Vagina (tissue), 2 donors: ENCODE results near the gene GTF3C2. TPM values are rescaled to one million over a fixed set of nuclear protein-coding genes. Genes with fewer than 3 reads are reported as not detected.
A peak's percentile ranks its signal among the peaks of the same experiment; 100 is the strongest.

ENCODE experiments used
- DNase-seq, 2 donors: peaks; one replicate each; pipeline ENCODE4 v3.0.0-alpha.2; 2017; ENCODE audit errors: extremely low spot score in 2 of 2
- H3K27ac ChIP-seq: fragments of 200-600 bp; sonication (generic); one replicate; pipeline ENCODE4 v1.5.1; 2019
- H3K27me3 ChIP-seq: fragments of 200-600 bp; sonication (generic); one replicate; pipeline ENCODE4 v1.5.1; 2019
- H3K36me3 ChIP-seq, 2 donors: fragments of 200-600 bp; sonication (generic); one replicate each; pipeline ENCODE4 v1.5.1; 2017 to 2019
- H3K4me1 ChIP-seq: fragments of 200-600 bp; sonication (generic); one replicate; pipeline ENCODE4 v1.5.1; 2019
- H3K4me3 ChIP-seq, 2 donors: fragments of 200-600 bp; sonication (generic); 1 replicate in 1 of 2; 2 replicates in 1 of 2; pipeline ENCODE4 v1.5.1; 2016 to 2019
- H3K9me3 ChIP-seq: fragments of 200-600 bp; sonication (generic); one replicate; pipeline ENCODE4 v1.5.1; 2019
- CTCF ChIP-seq, 3 experiments: fragments of 450-650 bp in 2 of 3; fragments of 200-600 bp in 1 of 3; sonication (generic) in 1 of 3; IDR thresholded peaks; one replicate each; pipeline ENCODE4 v1.5.1; 2017 to 2019; ENCODE audit warnings: antibody characterized with exemption in 3 of 3, mild to moderate bottlenecking in 2 of 3, moderate library complexity in 2 of 3
- POLR2A ChIP-seq, 2 donors: fragments of 450-650 bp; IDR thresholded peaks; one replicate each; pipeline ENCODE4 v1.6.1; 2017; ENCODE audit warnings: antibody characterized with exemption in 2 of 2, mild to moderate bottlenecking in 2 of 2, moderate library complexity in 2 of 2
- POLR2AphosphoS5 ChIP-seq, 2 donors: sonication (generic); formaldehyde crosslinking; IDR thresholded peaks; one replicate each; pipeline ENCODE4 v1.9.0; 2017; ENCODE audit warnings: antibody characterized with exemption in 2 of 2, mild to moderate bottlenecking in 2 of 2, low read depth in 1 of 2; ENCODE audit not compliant: insufficient read depth in 1 of 2
- intact Hi-C: fragments of 100-400 bp; cut with DNase I; formaldehyde crosslinking; loops from one replicate; pipeline ENCODE4 v1.15.1; 2023
- total RNA-seq: library from RNA; depleted of rRNA; stranded (reverse); fragments of >200 nt; gene quantifications from one replicate; pipeline ENCODE4 v1.2.3, GENCODE V29; 2016

GTF3C2 gene
- total RNA-seq, 1 donor from 2014 or later: 67.5 TPM

- TF ChIP-seq CTCF (IDR thresholded peaks at IDR 0.05) (no peak), POLR2AphosphoS5 (IDR thresholded peaks at IDR 0.05; ENCODE audit: insufficient read depth in 1 of 2, low read depth in 1 of 2) (no peak)
- no peaks in the 10 kb centered on the region for H3K4me1 ChIP-seq
- no peaks in the 10 kb centered on the region for H3K27me3 ChIP-seq
- no peak overlapping the region for H3K27ac ChIP-seq
- H3K9me3 ChIP-seq: no peaks in the 10 kb centered on the region
- no peak for DNase-seq
- intact Hi-C loops: no loop called here
- no peak overlapping the region for H3K4me3 ChIP-seq
- H3K36me3 ChIP-seq: no peaks in the 10 kb centered on the region
Measured at GRCh38 chr2:27296481-27296880, 60.1 kb downstream of the GTF3C2 start.

GRCh38 chr2:27294928-27295327, 61.6 kb downstream of the GTF3C2 start:
- DNase-seq: no peak
- Histone ChIP-seq H3K9me3 (no peaks in the 10 kb centered on the region), H3K36me3 (no peaks in the 10 kb centered on the region), H3K27me3 (no peaks in the 10 kb centered on the region), H3K4me1 (no peaks in the 10 kb centered on the region), H3K4me3 (no peak overlapping the region), H3K27ac (no peak overlapping the region)
- intact Hi-C loops: no loop called here
- no peak for TF ChIP-seq POLR2A (IDR thresholded peaks at IDR 0.05)
- TF ChIP-seq POLR2AphosphoS5 (IDR thresholded peaks at IDR 0.05; ENCODE audit: insufficient read depth in 1 of 2, low read depth in 1 of 2): no peak
- no peak for TF ChIP-seq CTCF (IDR thresholded peaks at IDR 0.05)

- no peak overlapping the region for H3K27ac ChIP-seq
- no peaks in the 10 kb centered on the region for H3K36me3 ChIP-seq
- H3K4me3 ChIP-seq: no peak overlapping the region
- TF ChIP-seq POLR2A (IDR thresholded peaks at IDR 0.05) (no peak), POLR2AphosphoS5 (IDR thresholded peaks at IDR 0.05; ENCODE audit: insufficient read depth in 1 of 2, low read depth in 1 of 2) (no peak), CTCF (IDR thresholded peaks at IDR 0.05) (no peak)
- H3K4me1 ChIP-seq: no peaks in the 10 kb centered on the region
- no peaks in the 10 kb centered on the region for H3K27me3 ChIP-seq
- no peak for DNase-seq
- intact Hi-C loops: no loop called here
- no peaks in the 10 kb centered on the region for H3K9me3 ChIP-seq
Measured at GRCh38 chr2:27291865-27292264, 64.7 kb downstream of the GTF3C2 start.

- Histone ChIP-seq H3K4me3 (no peak overlapping the region), H3K4me1 (no peaks in the 10 kb centered on the region), H3K9me3 (no peaks in the 10 kb centered on the region), H3K27me3 (no peaks in the 10 kb centered on the region), H3K36me3 (no peaks in the 10 kb centered on the region), H3K27ac (no peak overlapping the region)
- intact Hi-C loops: no loop called here
- TF ChIP-seq POLR2AphosphoS5 (IDR thresholded peaks at IDR 0.05; ENCODE audit: insufficient read depth in 1 of 2, low read depth in 1 of 2): no peak
- TF ChIP-seq CTCF (IDR thresholded peaks at IDR 0.05): no peak
- TF ChIP-seq POLR2A (IDR thresholded peaks at IDR 0.05): no peak
- no peak for DNase-seq
Measured at GRCh38 chr2:27290549-27290948, 66.0 kb downstream of the GTF3C2 start.

- intact Hi-C loops: no loop called here
- H3K27me3 ChIP-seq: no peaks in the 10 kb centered on the region
- H3K4me1 ChIP-seq: no peaks in the 10 kb centered on the region
- DNase-seq: no peak
- TF ChIP-seq POLR2AphosphoS5 (IDR thresholded peaks at IDR 0.05; ENCODE audit: insufficient read depth in 1 of 2, low read depth in 1 of 2) (peak in 1 of 2 donors; percentile 49), CTCF (IDR thresholded peaks at IDR 0.05) (no peak)
- no peaks in the 10 kb centered on the region for H3K9me3 ChIP-seq
- H3K36me3 ChIP-seq: no peaks in the 10 kb centered on the region
- no peak overlapping the region for H3K4me3 ChIP-seq
- no peak overlapping the region for H3K27ac ChIP-seq
Measured at GRCh38 chr2:27288610-27289009, 68.0 kb downstream of the GTF3C2 start.
